GM23248 (cell line): Measurements from ENCODE around the gene IGF1R. TPM values are rescaled to one million over a fixed set of nuclear protein-coding genes. Genes with fewer than 3 reads are reported as not detected.

Experiments
- DNase-seq: peaks from one replicate; pipeline ENCODE4 v3.0.0-alpha.2; 2015
- H2AFZ ChIP-seq: fragments of 200-600 bp; sonication (generic); 2 replicates; pipeline ENCODE4 v1.6.1; 2016; ENCODE audit warnings: antibody characterized with exemption
- H3F3A ChIP-seq: fragments of 200-600 bp; sonication (generic); 2 replicates; pipeline ENCODE4 v1.6.1; 2016; ENCODE audit warnings: mild to moderate bottlenecking, antibody characterized with exemption, mixed run types; ENCODE audit not compliant: insufficient read depth
- H3K27ac ChIP-seq: fragments of 200-600 bp; sonication (generic); 2 replicates; pipeline ENCODE4 v1.5.1; 2016; ENCODE audit warnings: mild to moderate bottlenecking
- H3K27me3 ChIP-seq: fragments of 200-600 bp; sonication (generic); replicated peaks from 2 replicates; pipeline ENCODE4 v1.6.1; 2016; ENCODE audit warnings: mild to moderate bottlenecking; ENCODE audit not compliant: insufficient read depth
- H3K36me3 ChIP-seq: fragments of 200-600 bp; sonication (generic); 2 replicates; pipeline ENCODE4 v1.6.1; 2016; ENCODE audit warnings: low read depth, mild to moderate bottlenecking
- H3K4me1 ChIP-seq: fragments of 200-600 bp; sonication (generic); 2 replicates; pipeline ENCODE4 v1.6.1; 2016; ENCODE audit warnings: mild to moderate bottlenecking; ENCODE audit not compliant: insufficient read depth
- H3K4me2 ChIP-seq: fragments of 200-600 bp; sonication (generic); one replicate; pipeline ENCODE4 v1.6.1; 2016; ENCODE audit warnings: mild to moderate bottlenecking; ENCODE audit not compliant: unreplicated experiment
- H3K4me3 ChIP-seq: fragments of 200-600 bp; sonication (generic); 2 replicates; pipeline ENCODE4 v1.5.1; 2016; ENCODE audit warnings: mild to moderate bottlenecking
- H3K79me2 ChIP-seq: fragments of 200-600 bp; sonication (generic); 2 replicates; pipeline ENCODE4 v1.6.1; 2016; ENCODE audit warnings: mild to moderate bottlenecking; ENCODE audit not compliant: insufficient read depth
- H3K9ac ChIP-seq: fragments of 200-600 bp; sonication (generic); 2 replicates; pipeline ENCODE4 v1.6.1; 2016; ENCODE audit warnings: mild to moderate bottlenecking
- H3K9me2 ChIP-seq: fragments of 200-600 bp; sonication (generic); 2 replicates; pipeline ENCODE4 v1.6.1; 2016; ENCODE audit warnings: mixed run types, mild to moderate bottlenecking, moderate library complexity; ENCODE audit not compliant: insufficient read depth
- H3K9me3 ChIP-seq: fragments of 200-600 bp; sonication (generic); one replicate; pipeline ENCODE4 v1.6.1; 2017; ENCODE audit warnings: low read depth
- H4K20me1 ChIP-seq: fragments of 200-600 bp; sonication (generic); 2 replicates; pipeline ENCODE4 v1.6.0; 2016; ENCODE audit not compliant: insufficient read depth
- EZH2 ChIP-seq: fragments of 200-600 bp; sonication (generic); IDR thresholded peaks from 2 replicates; pipeline ENCODE4 v1.6.1; 2018; ENCODE audit warnings: antibody characterized with exemption, mild to moderate bottlenecking; ENCODE audit not compliant: insufficient read depth, poor library complexity, severe bottlenecking
- EZH2phosphoT487 ChIP-seq: fragments of 200-600 bp; sonication (generic); IDR thresholded peaks from 2 replicates; pipeline ENCODE4 v1.6.1; 2018; ENCODE audit warnings: antibody characterized with exemption, moderate library complexity, mild to moderate bottlenecking, low read depth; ENCODE audit not compliant: insufficient read depth
- WGBS, 2 experiments: methylation state at CpG; one replicate each; pipeline ENCODE4 v1.1.6; 2015 to 2017; ENCODE audit warnings: low lambda C conversion rate in 2 of 2, low coverage in 1 of 2; ENCODE audit errors: missing lambda C conversion rate in 2 of 2; 5-methylcytosine and 5-hydroxymethylcytosine counted together
- in situ Hi-C: fragments of 300-500 bp; cut with MboI; formaldehyde crosslinking; loops from 2 replicates; pipeline ENCODE4 v1.15.0; 2020
- polyA plus RNA-seq: library from polyadenylated mRNA; unstranded; fragments of >200 nt; fragmentation: Nextera tagmentation; extraction: Ambion mirVana; gene quantifications from 2 replicates; pipeline ENCODE4 v1.2.1, GENCODE V29; 2016
- total RNA-seq: library from RNA; depleted of rRNA; stranded (reverse); fragments of >200 nt; shearing (Covaris generic); gene quantifications from 2 replicates; pipeline ENCODE4 v1.2.3, GENCODE V29; 2014

The IGF1R gene
- total and polyA plus RNA-seq, 2 experiments from 2014 or later: 22.0 to 48.6 TPM

DNA sequence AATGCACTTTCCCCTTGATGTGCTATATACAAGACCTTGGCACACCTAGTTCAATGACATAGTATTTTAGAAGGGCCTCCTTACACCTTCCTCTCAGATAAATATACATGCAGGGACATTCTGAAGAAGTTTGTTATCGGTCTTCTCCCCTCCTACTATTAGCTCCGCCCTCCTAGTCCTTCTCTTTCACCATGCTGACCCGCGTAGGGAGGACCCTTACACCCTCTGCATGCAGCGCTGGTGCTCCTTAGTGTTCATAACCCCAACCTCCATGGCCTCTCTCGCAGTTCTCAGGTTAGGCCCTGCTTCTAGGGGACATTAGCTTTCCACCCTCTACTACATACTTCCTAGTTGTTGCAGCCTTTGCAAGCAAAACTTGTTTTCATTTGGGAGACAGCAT lies 212.8 kb downstream of the IGF1R start:
- Histone ChIP-seq H3K4me3 (no peak overlapping the region), H3K4me1 (peaks cover 60% of the 10 kb centered on the region), H3K9ac (no peak overlapping the region), H3K4me2 (peak overlapping the region; percentile 70), H2AFZ (no peak overlapping the region), H3K36me3 (no peaks in the 10 kb centered on the region), H3K27me3 (no peaks in the 10 kb centered on the region), H3K79me2 (peaks cover 92% of the 10 kb centered on the region), H3K9me3 (no peaks in the 10 kb centered on the region), H3K9me2 (no peaks in the 10 kb centered on the region), H4K20me1 (no peaks in the 10 kb centered on the region), H3K27ac (peak overlapping the region; percentile 75), H3F3A (peaks cover 75% of the 10 kb centered on the region)
- DNase-seq: no peak
- in situ Hi-C loops: no loop called here
- WGBS, 2 experiments: 100% methylated on average over 6 of the region's 6 CpGs
- no peak for TF ChIP-seq EZH2
- TF ChIP-seq EZH2phosphoT487: no peak

DNA sequence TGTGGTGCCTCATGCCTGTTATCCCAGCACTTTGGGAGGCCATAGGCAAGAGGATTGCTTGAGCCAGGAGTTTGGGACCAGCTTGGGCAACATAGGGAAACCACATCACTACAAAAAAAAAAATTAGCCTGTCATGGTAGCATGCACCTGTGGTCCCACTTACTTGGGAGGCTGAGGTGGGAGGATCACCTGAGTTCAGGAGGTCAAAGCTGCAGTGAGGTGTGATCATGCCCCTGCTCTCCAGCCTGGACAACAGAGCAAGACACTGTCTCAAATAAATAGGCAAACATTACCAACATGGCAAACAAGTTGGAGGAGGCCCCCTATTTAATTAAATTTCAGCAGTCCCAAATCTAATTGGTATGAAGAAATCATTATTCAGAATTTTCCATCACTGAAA lies 215.6 kb downstream of the IGF1R start:
- Histone ChIP-seq H3K79me2 (peaks cover 100% of the 10 kb centered on the region), H3F3A (peaks cover 48% of the 10 kb centered on the region), H3K4me2 (no peak overlapping the region), H3K4me3 (no peak overlapping the region), H4K20me1 (no peaks in the 10 kb centered on the region), H3K27me3 (no peaks in the 10 kb centered on the region), H3K9ac (no peak overlapping the region), H2AFZ (no peak overlapping the region), H3K27ac (no peak overlapping the region), H3K4me1 (peaks cover 36% of the 10 kb centered on the region), H3K9me2 (no peaks in the 10 kb centered on the region), H3K36me3 (no peaks in the 10 kb centered on the region), H3K9me3 (no peaks in the 10 kb centered on the region)
- no peak for TF ChIP-seq EZH2
- no peak for TF ChIP-seq EZH2phosphoT487
- DNase-seq: no peak
- in situ Hi-C loops: no loop called here

DNA sequence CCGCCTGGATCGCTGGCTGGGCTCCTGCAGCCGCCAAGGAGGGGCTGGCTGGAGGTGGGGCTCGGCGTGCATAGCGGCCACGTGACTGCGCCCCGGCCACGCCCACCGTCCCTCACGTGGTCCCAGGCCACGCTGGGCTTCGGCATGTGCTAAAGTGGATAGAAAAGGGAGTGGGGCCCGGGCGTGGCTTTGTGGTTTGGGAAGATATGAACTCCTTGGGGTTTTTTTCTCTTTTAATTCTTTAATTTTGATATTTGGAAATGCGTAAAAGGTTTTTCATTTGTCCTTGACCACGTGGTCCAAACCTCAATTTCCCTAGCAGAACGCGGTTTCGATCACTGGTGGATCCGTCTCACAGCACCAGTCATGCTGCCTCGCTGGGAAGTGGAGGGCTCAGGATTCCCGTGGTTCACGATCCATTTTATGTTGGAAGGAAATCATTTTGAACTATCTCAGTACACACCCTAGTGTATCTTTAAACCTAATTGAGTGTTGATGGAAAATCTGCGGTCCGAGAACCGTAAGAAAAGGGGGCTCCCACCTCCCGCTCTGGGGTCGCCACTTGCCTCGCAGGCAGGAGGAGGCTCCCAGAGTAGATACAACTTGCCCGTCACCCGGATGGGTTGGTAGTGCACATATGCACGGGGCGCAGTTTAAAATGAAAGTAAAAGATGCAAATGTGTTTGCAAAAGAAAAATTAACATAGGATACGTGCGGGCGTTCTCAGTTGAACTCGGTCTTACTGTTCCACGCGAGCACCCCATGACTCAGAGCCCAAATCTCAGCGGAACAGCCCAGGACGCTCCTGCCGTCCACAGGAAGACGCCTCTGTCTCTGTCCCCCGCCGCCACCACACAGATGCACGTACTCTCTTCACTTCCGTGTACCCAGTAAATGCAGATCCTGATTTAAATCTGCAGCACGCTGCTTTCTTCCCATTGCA lies 217.3 kb downstream of the IGF1R start:
- peak overlapping the region; percentile 17 for H3K4me2 ChIP-seq
- H3K27ac ChIP-seq: peak overlapping the region; percentile 66
- no peaks in the 10 kb centered on the region for H3K9me2 ChIP-seq
- in situ Hi-C loops: no loop called here
- peak overlapping the region; percentile 47 for H3K4me3 ChIP-seq
- H3K9me3 ChIP-seq: no peaks in the 10 kb centered on the region
- peaks cover 20% of the 10 kb centered on the region for H3K4me1 ChIP-seq
- no peak for DNase-seq
- H2AFZ ChIP-seq: no peak overlapping the region
- WGBS, 2 experiments: 88% methylated on average over 50 of the region's 50 CpGs
- H3F3A ChIP-seq: peaks cover 32% of the 10 kb centered on the region
- no peaks in the 10 kb centered on the region for H4K20me1 ChIP-seq
- H3K9ac ChIP-seq: peak overlapping the region; percentile 43; the same call in 1 of the 2 replicates
- TF ChIP-seq EZH2phosphoT487 (no peak), EZH2 (no peak)
- H3K36me3 ChIP-seq: no peaks in the 10 kb centered on the region
- no peaks in the 10 kb centered on the region for H3K27me3 ChIP-seq
- H3K79me2 ChIP-seq: peaks cover 100% of the 10 kb centered on the region

DNA sequence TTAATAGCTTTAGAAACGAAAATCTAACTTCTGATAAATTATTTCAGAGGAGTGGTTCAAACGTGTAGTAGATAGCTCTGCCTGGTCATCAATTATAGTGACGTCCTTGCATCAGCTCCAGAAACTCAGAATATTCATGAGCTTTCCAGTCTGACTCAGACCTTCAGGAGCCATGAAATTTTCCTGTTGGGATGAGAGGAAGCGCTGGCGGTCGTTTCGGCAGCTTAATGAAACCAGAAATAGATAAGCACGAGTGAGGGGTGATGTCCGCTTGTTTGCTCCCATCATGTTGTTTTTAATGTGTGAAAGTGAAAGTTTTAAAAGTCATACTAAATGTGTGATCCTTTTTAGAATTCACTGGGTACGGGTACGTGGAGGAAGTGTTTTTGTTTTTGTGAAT lies 218.2 kb downstream of the IGF1R start:
- Histone ChIP-seq H3K9me2 (no peaks in the 10 kb centered on the region), H3K4me1 (peaks cover 12% of the 10 kb centered on the region), H4K20me1 (no peaks in the 10 kb centered on the region), H3K9ac (peak overlapping the region; percentile 43), H3F3A (peaks cover 24% of the 10 kb centered on the region), H3K27me3 (no peaks in the 10 kb centered on the region), H2AFZ (0 out of 2 replicates have a peak overlapping the region, but pooled peaks have one; percentile 30), H3K36me3 (no peaks in the 10 kb centered on the region), H3K79me2 (peaks cover 100% of the 10 kb centered on the region), H3K9me3 (no peaks in the 10 kb centered on the region), H3K4me3 (peak overlapping the region; percentile 47), H3K4me2 (peak overlapping the region; percentile 17), H3K27ac (peak overlapping the region; percentile 66)
- in situ Hi-C loops: no loop called here
- peak; percentile 73 for DNase-seq
- 40 to 43% methylated on average over 11 of the region's 11 CpGs for WGBS, 2 experiments
- TF ChIP-seq EZH2phosphoT487 (no peak), EZH2 (no peak)

DNA sequence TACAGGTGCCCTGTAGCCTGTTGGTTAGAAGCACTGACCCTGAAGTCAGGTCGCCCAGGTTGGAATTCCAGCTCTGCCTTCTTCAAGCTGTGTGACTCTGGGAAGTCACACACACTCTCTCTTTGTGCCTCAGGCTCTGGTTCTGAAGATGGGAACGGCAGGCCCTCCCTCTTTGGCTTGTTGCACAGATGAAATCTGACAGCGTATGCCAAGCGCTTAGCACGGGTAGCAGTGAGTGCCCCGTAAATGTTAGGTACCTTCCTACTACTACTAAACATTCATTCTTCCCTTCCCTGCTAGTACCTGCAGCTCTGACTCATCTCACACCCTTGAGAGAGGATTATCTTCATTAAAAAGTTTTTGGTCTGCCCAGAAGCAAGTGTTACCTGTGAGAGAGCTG lies 220.2 kb downstream of the IGF1R start:
- in situ Hi-C loops: no loop called here

More for the DNA sequence above, 220.2 kb downstream of the IGF1R start:
- no peak for TF ChIP-seq EZH2phosphoT487
- H3K27ac ChIP-seq: no peak overlapping the region
- DNase-seq: no peak
- H2AFZ ChIP-seq: no peak overlapping the region
- 79 to 88% methylated on average over 6 of the region's 6 CpGs for WGBS, 2 experiments
- no peak overlapping the region for H3K4me2 ChIP-seq
- peaks cover 96% of the 10 kb centered on the region for H3K79me2 ChIP-seq
- H3F3A ChIP-seq: peaks cover 22% of the 10 kb centered on the region
- no peaks in the 10 kb centered on the region for H3K27me3 ChIP-seq
- no peaks in the 10 kb centered on the region for H3K9me2 ChIP-seq
- H3K36me3 ChIP-seq: no peaks in the 10 kb centered on the region
- H3K4me3 ChIP-seq: no peak overlapping the region
- H3K4me1 ChIP-seq: peaks cover 25% of the 10 kb centered on the region
- H4K20me1 ChIP-seq: no peaks in the 10 kb centered on the region
- H3K9ac ChIP-seq: no peak overlapping the region
- H3K9me3 ChIP-seq: no peaks in the 10 kb centered on the region
